Smooth muscle cell (in vitro differentiated cells): ENCODE measurements around the gene AKAP13. TPM values are rescaled to one million over a fixed set of nuclear protein-coding genes. Genes with fewer than 3 reads are reported as not detected.

Source experiments
- DNase-seq: peaks from one replicate; lab custom pipeline; 2025; ENCODE audit not compliant: unreplicated experiment; lab: John Stamatoyannopoulos, UW
- H2AFZ ChIP-seq: fragments of 200-600 bp; sonication (generic); 2 replicates; pipeline ENCODE4 v1.6.0; 2016; ENCODE audit warnings: antibody characterized with exemption, low read depth, mild to moderate bottlenecking
- H3F3A ChIP-seq: fragments of 200-600 bp; sonication (generic); 2 replicates; pipeline ENCODE4 v1.6.0; 2017; ENCODE audit warnings: antibody characterized with exemption, low read depth
- H3K27ac ChIP-seq: fragments of 200-600 bp; sonication (generic); 2 replicates; pipeline ENCODE4 v1.5.1; 2016; ENCODE audit warnings: low read depth, mild to moderate bottlenecking
- H3K27me3 ChIP-seq: fragments of 200-600 bp; sonication (generic); 2 replicates; pipeline ENCODE4 v1.6.1; 2016; ENCODE audit warnings: low read depth, mild to moderate bottlenecking
- H3K36me3 ChIP-seq: fragments of 200-600 bp; sonication (generic); 2 replicates; pipeline ENCODE4 v1.5.1; 2016; ENCODE audit warnings: low read depth
- H3K4me1 ChIP-seq: fragments of 200-600 bp; sonication (generic); 2 replicates; pipeline ENCODE4 v1.5.1; 2016; ENCODE audit warnings: low read depth
- H3K4me2 ChIP-seq: fragments of 200-600 bp; sonication (generic); 2 replicates; pipeline ENCODE4 v1.6.0; 2016; ENCODE audit warnings: mild to moderate bottlenecking
- H3K4me3 ChIP-seq: fragments of 200-600 bp; sonication (generic); 2 replicates; pipeline ENCODE4 v1.5.1; 2016; ENCODE audit warnings: mild to moderate bottlenecking
- H3K79me2 ChIP-seq: fragments of 200-600 bp; sonication (generic); 2 replicates; pipeline ENCODE4 v1.6.0; 2016; ENCODE audit warnings: low read depth, mild to moderate bottlenecking
- H3K9ac ChIP-seq: fragments of 200-600 bp; sonication (generic); 2 replicates; pipeline ENCODE4 v1.6.0; 2016; ENCODE audit warnings: low read depth
- H3K9me3 ChIP-seq: fragments of 200-600 bp; sonication (generic); replicated peaks from 2 replicates; pipeline ENCODE4 v1.5.1; 2016; ENCODE audit warnings: low read depth
- H4K20me1 ChIP-seq: fragments of 200-600 bp; sonication (generic); 2 replicates; pipeline ENCODE4 v1.6.0; 2016; ENCODE audit warnings: low read depth
- WGBS: methylation state at CpG from one replicate; pipeline ENCODE4 v1.1.7; 2016; ENCODE audit warnings: low lambda C conversion rate; 5-methylcytosine and 5-hydroxymethylcytosine counted together
- polyA plus RNA-seq: library from polyadenylated mRNA; unstranded; fragments of >200 nt; fragmentation: Nextera tagmentation; extraction: Ambion mirVana; gene quantifications from 2 replicates; pipeline ENCODE4 v1.2.1, GENCODE V29; 2016
- total RNA-seq: library from RNA; depleted of rRNA; stranded (reverse); fragments of >200 nt; gene quantifications from 2 replicates; pipeline ENCODE4 v1.2.3, GENCODE V29; 2014
- TF ChIP-seq, protein P1 (sequence below): fragments of 200-600 bp; sonication (generic); IDR thresholded peaks from 2 replicates; pipeline ENCODE4 v1.5.1; 2017; ENCODE audit warnings: borderline replicate concordance, mild to moderate bottlenecking, antibody characterized with exemption; ENCODE audit not compliant: insufficient read depth, poor library complexity, severe bottlenecking

Gene AKAP13
- total and polyA plus RNA-seq, 2 experiments from 2014 or later, result 43.3 to 63.5 TPM

DNA sequence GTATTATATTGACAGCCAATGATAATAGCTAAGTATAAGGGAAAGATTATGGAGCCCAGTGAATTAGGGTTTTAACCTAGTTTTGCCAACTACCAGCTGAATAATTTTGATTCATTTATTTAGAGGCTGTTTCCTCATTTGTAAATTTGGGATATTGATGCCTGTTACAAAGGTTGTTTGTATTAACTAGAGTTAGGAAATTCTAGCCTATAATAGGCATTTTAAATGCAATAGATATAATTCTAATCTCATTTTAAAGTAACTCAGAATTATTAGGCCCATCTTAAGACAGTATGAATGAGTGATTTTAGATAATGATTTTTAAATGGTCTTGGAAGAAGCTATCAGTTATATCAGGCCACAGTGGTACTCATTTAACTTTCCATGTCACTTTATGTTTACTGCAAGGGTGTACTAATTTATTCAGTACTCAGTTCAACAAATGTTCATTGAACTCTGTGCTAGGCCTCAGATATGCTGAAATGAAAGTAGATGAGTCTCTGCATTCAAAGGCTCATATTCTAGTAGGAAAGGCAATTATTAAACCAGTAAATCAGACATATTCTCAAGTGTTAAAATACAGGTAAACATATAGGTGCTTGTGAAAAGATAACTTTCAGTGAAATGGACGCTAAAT is 213.5 kb downstream of the AKAP13 start:
- no peaks in the 10 kb centered on the region for H3K9me3 ChIP-seq
- peaks cover 16% of the 10 kb centered on the region for H4K20me1 ChIP-seq
- no peak overlapping the region for H3K4me3 ChIP-seq
- no peak overlapping the region for H3K4me2 ChIP-seq
- no peak overlapping the region for H3K27ac ChIP-seq
- DNase-seq, result no peak
- TF ChIP-seq, protein P1, sequence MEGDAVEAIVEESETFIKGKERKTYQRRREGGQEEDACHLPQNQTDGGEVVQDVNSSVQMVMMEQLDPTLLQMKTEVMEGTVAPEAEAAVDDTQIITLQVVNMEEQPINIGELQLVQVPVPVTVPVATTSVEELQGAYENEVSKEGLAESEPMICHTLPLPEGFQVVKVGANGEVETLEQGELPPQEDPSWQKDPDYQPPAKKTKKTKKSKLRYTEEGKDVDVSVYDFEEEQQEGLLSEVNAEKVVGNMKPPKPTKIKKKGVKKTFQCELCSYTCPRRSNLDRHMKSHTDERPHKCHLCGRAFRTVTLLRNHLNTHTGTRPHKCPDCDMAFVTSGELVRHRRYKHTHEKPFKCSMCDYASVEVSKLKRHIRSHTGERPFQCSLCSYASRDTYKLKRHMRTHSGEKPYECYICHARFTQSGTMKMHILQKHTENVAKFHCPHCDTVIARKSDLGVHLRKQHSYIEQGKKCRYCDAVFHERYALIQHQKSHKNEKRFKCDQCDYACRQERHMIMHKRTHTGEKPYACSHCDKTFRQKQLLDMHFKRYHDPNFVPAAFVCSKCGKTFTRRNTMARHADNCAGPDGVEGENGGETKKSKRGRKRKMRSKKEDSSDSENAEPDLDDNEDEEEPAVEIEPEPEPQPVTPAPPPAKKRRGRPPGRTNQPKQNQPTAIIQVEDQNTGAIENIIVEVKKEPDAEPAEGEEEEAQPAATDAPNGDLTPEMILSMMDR, result no peak
- no peaks in the 10 kb centered on the region for H3K27me3 ChIP-seq
- H2AFZ ChIP-seq, result no peak overlapping the region
- peaks cover 18% of the 10 kb centered on the region for H3K4me1 ChIP-seq
- H3K79me2 ChIP-seq, result peaks cover 46% of the 10 kb centered on the region
- peaks cover 11% of the 10 kb centered on the region for H3F3A ChIP-seq
- WGBS, result 95% methylated on average over 1 of the region's 1 CpG
- H3K36me3 ChIP-seq, result no peaks in the 10 kb centered on the region
- H3K9ac ChIP-seq, result no peak overlapping the region

DNA sequence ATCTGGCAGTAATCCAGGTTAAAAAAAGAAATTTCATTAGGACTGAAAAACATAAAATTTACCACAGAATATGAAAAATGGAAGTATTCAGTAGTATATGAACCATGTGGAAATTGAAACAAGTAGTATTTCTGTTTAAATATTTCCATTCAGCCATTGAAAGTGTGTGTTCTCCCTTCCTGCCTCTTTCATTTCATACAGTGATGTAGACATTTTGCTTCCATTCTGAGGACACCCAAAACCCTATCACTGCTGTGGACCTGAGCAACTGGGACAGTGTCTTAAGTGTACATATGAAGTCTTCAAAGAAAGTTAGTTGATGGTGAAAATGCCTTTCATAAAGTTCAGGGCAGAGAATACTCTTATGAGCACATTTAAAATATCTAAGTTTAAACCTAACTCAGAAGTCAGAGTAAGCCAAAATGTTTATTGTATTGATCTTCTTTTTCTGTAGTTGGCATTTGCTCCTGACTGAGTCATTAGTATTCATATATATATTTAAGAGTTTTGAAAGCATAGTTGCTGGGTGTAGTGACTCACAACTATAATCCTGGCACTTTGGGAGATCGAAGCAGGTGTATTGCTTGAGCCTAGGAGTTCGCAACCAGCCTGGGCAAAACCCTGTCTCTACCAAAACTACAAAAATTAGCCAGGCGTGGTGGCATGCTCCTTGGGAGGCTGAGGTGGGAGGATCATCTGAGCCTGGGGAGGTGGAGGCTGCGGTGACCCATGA is 215.6 kb downstream of the AKAP13 start:
- Histone ChIP-seq H2AFZ (no peak overlapping the region), H3K4me3 (no peak overlapping the region), H3K4me1 (peaks cover 14% of the 10 kb centered on the region), H3K27ac (no peak overlapping the region), H3F3A (peaks cover 8% of the 10 kb centered on the region), H3K27me3 (no peaks in the 10 kb centered on the region), H3K9ac (no peak overlapping the region), H3K9me3 (no peaks in the 10 kb centered on the region), H3K79me2 (peaks cover 43% of the 10 kb centered on the region), H3K4me2 (no peak overlapping the region), H3K36me3 (no peaks in the 10 kb centered on the region), H4K20me1 (peaks cover 16% of the 10 kb centered on the region)
- 95% methylated on average over 4 of the region's 4 CpGs for WGBS
- DNase-seq, result no peak
- TF ChIP-seq, protein P1, result no peak

GRCh38 chr15:85597155-85597815 is 216.9 kb downstream of the AKAP13 start:
- H3K4me1 ChIP-seq, result peaks cover 14% of the 10 kb centered on the region
- peak overlapping the region; percentile 78 for H3K27ac ChIP-seq
- peaks cover 8% of the 10 kb centered on the region for H3F3A ChIP-seq
- no peak overlapping the region for H2AFZ ChIP-seq
- TF ChIP-seq, protein P1, result no peak
- H3K36me3 ChIP-seq, result no peaks in the 10 kb centered on the region
- H3K9ac ChIP-seq, result peak overlapping the region; percentile 5
- 19% methylated on average over 2 of the region's 2 CpGs for WGBS
- H3K4me2 ChIP-seq, result peak overlapping the region; percentile 30
- H3K9me3 ChIP-seq, result no peaks in the 10 kb centered on the region
- no peak overlapping the region for H3K4me3 ChIP-seq
- no peak for DNase-seq
- peaks cover 39% of the 10 kb centered on the region for H3K79me2 ChIP-seq
- H4K20me1 ChIP-seq, result peaks cover 16% of the 10 kb centered on the region
- no peaks in the 10 kb centered on the region for H3K27me3 ChIP-seq
